CMK (cell line): ENCODE results near the gene DDX1.
"Not testable (repeated sequence)": the region's sequence is repeated elsewhere in the genome, so short reads cannot be mapped to it uniquely, and the experiment has no call there.

Experiments used
- DNase-seq: peaks from one replicate; pipeline ENCODE4 v3.0.0-alpha.2; 2010; ENCODE audit warnings: low read depth

The DDX1 gene

GRCh38 chr2:15616850-15617777 lies 25.4 kb downstream of the DDX1 start:
- no peak for DNase-seq

GRCh38 chr2:15617778-15618448 lies 26.2 kb downstream of the DDX1 start:
- DNase-seq, result no peak

- DNase-seq, result no peak
Measured at GRCh38 chr2:15618449-15618855, 26.8 kb downstream of the DDX1 start.

- DNase-seq, result no peak
Measured at GRCh38 chr2:15619076-15619475, 27.4 kb downstream of the DDX1 start.

- no peak for DNase-seq
Measured at GRCh38 chr2:15619510-15619909, 27.8 kb downstream of the DDX1 start.

- no peak for DNase-seq
Measured at GRCh38 chr2:15619938-15620337, 28.3 kb downstream of the DDX1 start.

GRCh38 chr2:15620340-15620739 lies 28.7 kb downstream of the DDX1 start:
- no peak for DNase-seq

GRCh38 chr2:15620857-15621471 lies 29.3 kb downstream of the DDX1 start:
- DNase-seq, result no peak

GRCh38 chr2:15621472-15621870 lies 29.8 kb downstream of the DDX1 start:
- DNase-seq, result not testable (repeated sequence)

GRCh38 chr2:15622214-15622613 lies 30.5 kb downstream of the DDX1 start:
- no peak for DNase-seq

- no peak for DNase-seq
Measured at GRCh38 chr2:15622614-15623480, 31.2 kb downstream of the DDX1 start.

GRCh38 chr2:15623481-15623796 lies 31.8 kb downstream of the DDX1 start:
- DNase-seq, result no peak

- DNase-seq, result no peak
Measured at GRCh38 chr2:15623898-15624541, 32.4 kb downstream of the DDX1 start.

- no peak for DNase-seq
Measured at GRCh38 chr2:15624903-15625302, 33.2 kb downstream of the DDX1 start.

- DNase-seq, result no peak
Measured at GRCh38 chr2:15625344-15626036, 33.8 kb downstream of the DDX1 start.

GRCh38 chr2:15626126-15626525 lies 34.5 kb downstream of the DDX1 start:
- DNase-seq, result no peak

- no peak for DNase-seq
Measured at GRCh38 chr2:15626967-15627366, 35.3 kb downstream of the DDX1 start.

- no peak for DNase-seq
Measured at GRCh38 chr2:15627817-15628684, 36.4 kb downstream of the DDX1 start.

GRCh38 chr2:15628899-15629855 lies 37.5 kb downstream of the DDX1 start:
- no peak for DNase-seq
